HG02759 (cell line): ENCODE measurements around the gene OR11H6.
"Not testable (repeated sequence)": the region's sequence is repeated elsewhere in the genome, so short reads cannot be mapped to it uniquely, and the experiment has no call there.

Experiments used
- ATAC-seq: cut with Tn5 transposase; IDR thresholded peaks from one replicate; pipeline ENCODE4 v1.9.1; 2021; ENCODE audit warnings: mild to moderate bottlenecking, moderate library complexity; ENCODE audit not compliant: unreplicated experiment

Gene OR11H6

GRCh38 chr14:20223410-20223809 lies at the start of gene OR11H6:
OR11H6 (plus strand) TSS chr14:20223710; CDS start chr14:20223710, 0 bp downstream.
- no peak for ATAC-seq

- ATAC-seq: not testable (repeated sequence)
These were observed 49.3 kb upstream of the OR11H6 start for GRCh38 chr14:20174205-20174604.

- no peak for ATAC-seq
These were observed 47.2 kb upstream of the OR11H6 start for GRCh38 chr14:20176330-20176729.

DNA sequence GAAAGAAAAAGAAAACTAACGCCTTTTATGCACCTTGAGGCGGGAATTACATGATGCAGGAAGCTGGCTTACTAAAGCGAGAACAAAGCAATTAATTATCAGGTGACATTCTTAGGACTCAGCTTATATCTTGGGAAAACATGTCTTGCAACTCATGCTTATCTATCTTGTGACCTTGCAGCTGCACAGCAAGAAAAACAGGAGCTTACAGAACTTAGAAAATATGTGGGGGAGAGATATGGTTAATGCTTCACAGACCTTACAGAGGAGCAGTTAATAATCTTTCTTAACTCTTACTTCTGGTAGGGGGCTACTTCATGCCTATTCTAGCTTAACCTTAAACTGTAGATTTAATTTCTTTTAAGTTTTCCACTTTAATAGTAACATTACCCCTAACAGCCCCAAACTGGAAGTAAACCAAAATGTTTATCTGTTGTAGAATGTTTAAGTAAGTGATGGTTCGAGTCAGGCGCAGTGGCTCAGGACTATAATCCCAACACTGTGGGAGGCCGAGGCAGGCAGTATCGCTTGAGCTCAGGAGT lies 46.0 kb upstream of the OR11H6 start:
- no peak for ATAC-seq

GRCh38 chr14:20179218-20179617 lies 44.3 kb upstream of the OR11H6 start:
- ATAC-seq: no peak

- no peak for ATAC-seq
These were observed 43.6 kb upstream of the OR11H6 start for GRCh38 chr14:20179880-20180279.

DNA sequence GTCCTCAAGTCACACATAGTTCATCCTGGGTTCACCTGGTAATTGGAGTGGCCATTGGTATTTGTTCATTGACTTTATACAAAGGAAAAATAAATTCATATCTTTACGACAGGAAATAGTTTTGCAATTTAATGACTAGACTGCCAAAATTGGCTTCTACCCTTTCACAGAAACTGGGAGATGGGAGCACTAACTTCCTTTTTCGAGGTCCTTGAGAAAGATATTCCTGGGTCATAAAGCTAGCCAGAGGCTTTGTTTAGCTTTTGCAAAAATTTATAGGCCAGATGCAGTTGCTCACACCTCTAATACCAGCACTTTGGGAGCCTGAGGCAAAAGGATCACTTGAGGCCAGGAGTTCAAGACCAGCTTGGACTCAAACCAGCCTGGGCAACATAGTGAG lies 43.0 kb upstream of the OR11H6 start:
- ATAC-seq: no peak

- ATAC-seq: no peak
These were observed 39.3 kb upstream of the OR11H6 start for GRCh38 chr14:20184181-20184580.

GRCh38 chr14:20190596-20190995 lies 32.9 kb upstream of the OR11H6 start, which contains the start of gene OR11G2:
OR11G2 (plus strand) TSS chr14:20190896; CDS start chr14:20197438, 6,542 bp downstream.
- no peak for ATAC-seq

DNA sequence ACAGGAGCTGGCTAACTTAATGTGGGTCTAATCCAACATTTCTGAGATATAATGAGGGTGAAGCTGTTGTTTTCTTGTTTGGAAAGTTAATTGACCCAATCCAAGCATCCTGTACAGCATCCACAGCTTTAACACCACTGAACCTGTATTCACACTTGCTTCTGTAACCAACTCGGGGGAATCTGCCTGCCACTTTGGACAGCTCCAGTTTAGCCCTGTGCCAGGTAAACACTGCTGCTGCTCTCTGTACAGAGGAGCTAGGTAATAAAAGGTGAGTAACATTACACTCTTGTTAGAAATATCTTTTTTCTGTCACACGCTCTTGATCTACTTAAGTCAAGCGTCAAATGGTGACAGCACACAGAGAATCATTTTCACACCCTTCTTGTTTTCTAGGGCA lies 32.1 kb upstream of the OR11H6 start:
- ATAC-seq: no peak

DNA sequence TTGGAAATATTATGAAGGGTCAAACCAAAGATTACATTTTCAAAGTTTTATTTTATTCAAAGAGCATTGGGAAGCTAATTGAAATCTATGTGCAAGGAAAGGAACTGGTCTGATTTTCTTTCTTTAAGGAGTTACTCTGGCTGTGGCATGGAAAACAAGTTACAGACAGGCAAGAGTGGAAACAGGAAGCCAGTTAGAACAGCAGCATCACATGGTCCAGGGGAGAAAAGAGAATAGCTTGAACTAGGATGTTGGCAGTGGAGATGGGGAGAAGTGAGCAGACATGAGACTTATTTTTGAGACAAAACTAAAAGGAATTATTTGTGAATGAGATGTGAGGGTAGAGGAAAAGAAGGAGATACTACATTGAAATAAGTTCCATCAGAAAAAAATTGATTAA lies 29.4 kb upstream of the OR11H6 start:
- no peak for ATAC-seq

DNA sequence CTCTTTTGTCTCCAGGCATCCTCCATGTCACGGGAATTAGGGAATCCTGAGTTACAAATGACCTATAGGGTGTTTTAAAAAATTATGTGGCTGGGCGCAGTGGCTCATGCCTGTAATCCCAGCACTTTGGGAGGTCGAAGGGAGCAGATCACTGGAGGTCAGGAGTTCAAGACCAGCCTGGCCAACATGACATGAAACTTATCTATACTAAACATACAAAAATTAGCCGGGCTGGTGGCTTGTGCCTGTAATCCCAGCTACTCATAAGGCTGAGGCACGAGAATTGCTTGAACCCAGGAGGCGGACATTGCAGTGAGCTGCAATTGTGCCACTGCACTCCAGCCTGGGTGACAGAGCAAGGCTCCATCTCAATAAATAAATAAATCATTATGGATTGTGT lies 28.3 kb upstream of the OR11H6 start:
- ATAC-seq: not testable (repeated sequence)

- no peak for ATAC-seq
These were observed 27.6 kb upstream of the OR11H6 start for GRCh38 chr14:20195911-20196310.

DNA sequence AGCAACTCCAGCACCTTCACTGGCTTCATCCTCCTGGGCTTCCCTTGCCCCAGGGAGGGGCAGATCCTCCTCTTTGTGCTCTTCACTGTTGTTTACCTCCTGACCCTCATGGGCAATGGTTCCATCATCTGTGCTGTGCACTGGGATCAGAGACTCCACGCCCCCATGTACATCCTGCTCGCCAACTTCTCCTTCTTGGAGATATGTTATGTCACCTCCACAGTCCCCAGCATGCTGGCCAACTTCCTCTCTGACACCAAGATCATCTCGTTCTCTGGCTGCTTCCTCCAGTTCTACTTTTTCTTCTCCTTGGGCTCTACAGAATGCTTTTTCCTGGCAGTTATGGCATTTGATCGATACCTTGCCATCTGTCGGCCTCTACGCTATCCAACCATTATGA lies 26.1 kb upstream of the OR11H6 start:
- ATAC-seq: no peak

- ATAC-seq: no peak
These were observed 24.5 kb upstream of the OR11H6 start for GRCh38 chr14:20198991-20199390.

DNA sequence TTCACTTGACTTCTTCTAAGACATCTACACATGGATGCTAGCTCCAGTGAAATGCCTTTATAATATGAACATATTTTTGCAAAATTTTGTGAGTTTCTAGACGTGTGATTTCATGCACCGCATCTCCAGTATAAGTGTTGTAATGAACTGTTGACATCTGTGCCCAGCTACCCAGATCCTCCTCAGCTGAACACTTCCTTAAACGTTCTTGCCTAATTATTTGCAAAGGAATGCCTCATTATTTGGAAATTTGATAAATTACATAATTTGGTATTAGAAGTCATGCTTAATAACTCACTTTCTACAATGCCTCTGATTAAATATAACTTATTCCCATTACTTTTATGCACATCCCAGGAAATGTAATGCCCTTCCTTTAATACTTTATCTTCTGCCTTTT lies 18.8 kb upstream of the OR11H6 start:
- ATAC-seq: no peak

- no peak for ATAC-seq
These were observed 13.9 kb upstream of the OR11H6 start for GRCh38 chr14:20209595-20209994.

GRCh38 chr14:20212406-20212805 lies 11.1 kb upstream of the OR11H6 start:
- not testable (repeated sequence) for ATAC-seq

GRCh38 chr14:20215196-20215595 lies 8.3 kb upstream of the OR11H6 start:
- no peak for ATAC-seq

DNA sequence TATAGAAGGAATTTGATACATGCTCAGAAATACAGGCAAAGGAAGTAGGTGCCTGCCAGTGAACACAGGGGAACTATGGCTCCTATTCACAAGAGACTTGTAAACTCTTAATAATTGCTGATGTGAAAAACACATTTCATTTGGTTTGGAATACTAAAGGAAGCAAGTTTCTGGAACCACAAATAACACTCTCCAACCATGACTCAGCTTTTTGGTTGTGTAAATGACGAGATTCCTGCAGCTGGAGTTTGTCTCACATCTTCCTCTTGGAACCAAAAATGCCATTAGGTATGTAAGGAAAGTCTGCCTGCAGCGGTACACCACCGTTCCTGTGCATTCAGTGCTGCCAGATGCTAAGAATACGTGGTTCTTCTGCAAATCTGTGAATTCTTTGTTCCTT lies 4.5 kb upstream of the OR11H6 start:
- no peak for ATAC-seq

DNA sequence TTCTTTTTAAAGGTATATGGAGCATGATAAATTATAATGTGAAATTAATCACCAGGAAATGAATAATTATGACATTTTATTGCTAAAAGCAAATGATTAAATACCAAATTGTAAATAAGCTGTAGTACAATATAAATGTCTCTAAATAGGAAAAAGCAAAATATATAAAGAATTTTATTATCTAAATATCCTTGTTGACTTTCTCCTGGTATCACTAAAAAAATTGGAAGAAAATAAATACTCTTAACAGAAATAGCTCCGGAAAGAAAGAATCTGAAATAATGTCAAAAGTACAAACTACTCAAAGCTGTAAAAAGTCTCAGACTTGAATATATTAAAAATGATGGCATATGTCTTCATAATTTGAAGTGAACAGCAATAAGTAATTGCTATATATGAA lies 5.2 kb downstream of the OR11H6 start, which contains the start of gene OR11H7:
TSS of gene OR11H7 (plus strand) at position 301 of the 400 bp plus-strand sequence.
- ATAC-seq: no peak

DNA sequence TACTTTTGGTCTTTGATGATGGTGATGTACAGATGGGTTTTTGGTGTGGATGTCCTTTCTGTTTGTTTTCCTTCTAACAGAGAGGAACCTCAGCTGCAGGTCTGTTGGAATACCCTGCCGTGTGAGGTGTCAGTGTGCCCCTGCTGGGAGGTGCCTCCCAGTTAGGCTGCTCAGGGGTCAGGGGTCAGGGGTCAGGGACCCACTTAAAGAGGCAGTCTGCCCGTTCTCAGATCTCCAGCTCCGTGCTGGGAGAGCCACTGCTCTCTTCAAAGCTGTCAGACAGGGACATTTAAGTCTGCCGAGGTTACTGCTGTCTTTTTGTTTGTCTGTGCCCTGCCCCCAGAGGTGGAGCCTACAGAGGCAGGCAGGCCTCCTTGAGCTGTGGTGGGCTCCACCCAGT lies 11.9 kb downstream of the OR11H6 start:
- not testable (repeated sequence) for ATAC-seq

DNA sequence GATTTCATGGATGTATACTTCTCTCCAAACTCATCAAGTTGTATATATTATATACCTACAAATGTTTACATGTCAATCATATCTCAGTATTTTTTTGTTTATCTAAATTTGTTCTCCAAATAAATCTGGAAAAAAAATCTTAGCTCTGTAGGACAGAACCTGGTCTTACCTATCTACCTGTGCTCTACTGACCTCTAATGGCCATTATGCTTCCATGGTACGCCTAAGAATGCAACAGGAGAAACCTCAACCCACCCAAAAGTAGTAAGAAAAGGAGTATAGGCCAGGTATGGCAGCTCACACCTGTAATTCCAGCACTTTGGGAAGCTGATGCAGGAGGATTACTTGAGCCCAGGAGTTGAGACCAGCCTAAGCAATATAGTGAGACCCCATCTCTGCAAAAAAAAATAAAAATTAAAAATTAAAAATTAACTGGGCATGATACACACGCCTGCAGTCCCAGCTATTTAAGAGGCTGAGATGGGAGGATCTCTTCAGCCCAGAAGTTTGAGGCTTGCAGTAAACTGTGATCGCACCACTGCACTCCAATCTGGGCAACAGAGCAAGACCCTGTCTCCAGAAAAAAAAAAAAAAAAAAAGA lies 24.2 kb downstream of the OR11H6 start:
- ATAC-seq: no peak
